ENCODE measurements around the gene ARIH2. TPM values are rescaled to one million over a fixed set of nuclear protein-coding genes. Genes with fewer than 3 reads are reported as not detected.

The ARIH2 gene
- total RNA-seq, 2 donors from 2014 or later, result 70.9 to 125 TPM

GRCh38 chr3:48991851-48992545 is 73.4 kb downstream of the ARIH2 start:
- no peaks in the 10 kb centered on the region for H3K36me3 ChIP-seq
- TF ChIP-seq, protein P1, sequence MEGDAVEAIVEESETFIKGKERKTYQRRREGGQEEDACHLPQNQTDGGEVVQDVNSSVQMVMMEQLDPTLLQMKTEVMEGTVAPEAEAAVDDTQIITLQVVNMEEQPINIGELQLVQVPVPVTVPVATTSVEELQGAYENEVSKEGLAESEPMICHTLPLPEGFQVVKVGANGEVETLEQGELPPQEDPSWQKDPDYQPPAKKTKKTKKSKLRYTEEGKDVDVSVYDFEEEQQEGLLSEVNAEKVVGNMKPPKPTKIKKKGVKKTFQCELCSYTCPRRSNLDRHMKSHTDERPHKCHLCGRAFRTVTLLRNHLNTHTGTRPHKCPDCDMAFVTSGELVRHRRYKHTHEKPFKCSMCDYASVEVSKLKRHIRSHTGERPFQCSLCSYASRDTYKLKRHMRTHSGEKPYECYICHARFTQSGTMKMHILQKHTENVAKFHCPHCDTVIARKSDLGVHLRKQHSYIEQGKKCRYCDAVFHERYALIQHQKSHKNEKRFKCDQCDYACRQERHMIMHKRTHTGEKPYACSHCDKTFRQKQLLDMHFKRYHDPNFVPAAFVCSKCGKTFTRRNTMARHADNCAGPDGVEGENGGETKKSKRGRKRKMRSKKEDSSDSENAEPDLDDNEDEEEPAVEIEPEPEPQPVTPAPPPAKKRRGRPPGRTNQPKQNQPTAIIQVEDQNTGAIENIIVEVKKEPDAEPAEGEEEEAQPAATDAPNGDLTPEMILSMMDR (IDR thresholded peaks at IDR 0.05), result no peak
- TF ChIP-seq POLR2A (IDR thresholded peaks at IDR 0.05), result no peak
- TF ChIP-seq POLR2AphosphoS5 (IDR thresholded peaks at IDR 0.05), result no peak
- intact Hi-C loops (cut with DNase I), result loop anchor here (2.0 kb wide), 1 partner anchor 15 kb away; the partner anchor contains the start of gene WDR6
- H3K4me1 ChIP-seq (replicated peaks), result peaks cover 3% of the 10 kb centered on the region
- H3K9me3 ChIP-seq, result no peaks in the 10 kb centered on the region
- H3K27me3 ChIP-seq (replicated peaks; ENCODE audit: insufficient read depth), result no peaks in the 10 kb centered on the region
- H3K4me3 ChIP-seq, result peak overlapping the region in 1 of 2 donors; percentile 74
- DNase-seq (ENCODE audit: low spot score), result no peak
- 73% methylated on average over 5 of the region's 5 CpGs for WGBS
- H3K27ac ChIP-seq, result no peak overlapping the region

- Histone ChIP-seq H3K36me3 (no peaks in the 10 kb centered on the region), H3K4me1 (replicated peaks) (peaks cover 3% of the 10 kb centered on the region), H3K27ac (no peak overlapping the region), H3K9me3 (no peaks in the 10 kb centered on the region), H3K4me3 (no peak overlapping the region), H3K27me3 (replicated peaks; ENCODE audit: insufficient read depth) (no peaks in the 10 kb centered on the region)
- TF ChIP-seq POLR2AphosphoS5 (IDR thresholded peaks at IDR 0.05), result no peak
- TF ChIP-seq, protein P1 (IDR thresholded peaks at IDR 0.05), result no peak
- no peak for TF ChIP-seq POLR2A (IDR thresholded peaks at IDR 0.05)
- intact Hi-C loops (cut with DNase I), result no loop called here
- DNase-seq (ENCODE audit: low spot score), result no peak
Observed at GRCh38 chr3:48993834-48994233, 75.2 kb downstream of the ARIH2 start.

GRCh38 chr3:48996640-48997039 is 78.0 kb downstream of the ARIH2 start:
- no peaks in the 10 kb centered on the region for H3K27me3 ChIP-seq (replicated peaks; ENCODE audit: insufficient read depth)
- no peak overlapping the region for H3K27ac ChIP-seq
- TF ChIP-seq, protein P1 (IDR thresholded peaks at IDR 0.05), result no peak
- TF ChIP-seq POLR2A (IDR thresholded peaks at IDR 0.05) (no peak), POLR2AphosphoS5 (IDR thresholded peaks at IDR 0.05) (no peak)
- H3K9me3 ChIP-seq, result no peaks in the 10 kb centered on the region
- H3K36me3 ChIP-seq, result no peaks in the 10 kb centered on the region
- no peaks in the 10 kb centered on the region for H3K4me1 ChIP-seq (replicated peaks)
- WGBS, result 92% methylated on average over 8 of the region's 8 CpGs
- intact Hi-C loops (cut with DNase I), result no loop called here
- H3K4me3 ChIP-seq, result no peak overlapping the region
- no peak for DNase-seq (ENCODE audit: low spot score)

GRCh38 chr3:48997102-48997635 is 78.5 kb downstream of the ARIH2 start:
- no peaks in the 10 kb centered on the region for H3K27me3 ChIP-seq (replicated peaks; ENCODE audit: insufficient read depth)
- TF ChIP-seq POLR2AphosphoS5 (IDR thresholded peaks at IDR 0.05) (no peak), POLR2A (IDR thresholded peaks at IDR 0.05) (no peak)
- TF ChIP-seq, protein P1 (IDR thresholded peaks at IDR 0.05), result no peak
- H3K4me1 ChIP-seq (replicated peaks), result no peaks in the 10 kb centered on the region
- no peak for DNase-seq (ENCODE audit: low spot score)
- H3K27ac ChIP-seq, result no peak overlapping the region
- H3K9me3 ChIP-seq, result no peaks in the 10 kb centered on the region
- no peak overlapping the region for H3K4me3 ChIP-seq
- no peaks in the 10 kb centered on the region for H3K36me3 ChIP-seq
- intact Hi-C loops (cut with DNase I), result no loop called here
- WGBS, result 80% methylated on average over 8 of the region's 8 CpGs
